Suprapubic skin (tissue), 3 donors: ENCODE measurements around the gene ICAM5.

Experiments
- CTCF ChIP-seq, 2 donors: fragments of 200-600 bp in 1 of 2; fragments of 450-650 bp in 1 of 2; sonication (generic) in 1 of 2; IDR thresholded peaks; one replicate each; pipeline ENCODE4 v1.5.1; 2016 to 2019; ENCODE audit warnings: antibody characterized with exemption in 2 of 2, mild to moderate bottlenecking in 1 of 2, moderate library complexity in 1 of 2
- EP300 ChIP-seq: sonication (generic); formaldehyde crosslinking; IDR thresholded peaks from one replicate; pipeline ENCODE4 v1.6.1; 2017; ENCODE audit warnings: antibody characterized with exemption
- POLR2A ChIP-seq, 2 donors: fragments of 450-650 bp; IDR thresholded peaks; one replicate each; pipeline ENCODE4 v1.6.1; 2017; ENCODE audit warnings: antibody characterized with exemption in 2 of 2, mild to moderate bottlenecking in 2 of 2, moderate library complexity in 2 of 2

- TF ChIP-seq CTCF (IDR thresholded peaks at IDR 0.05) (no peak), POLR2A (IDR thresholded peaks at IDR 0.05) (no peak), EP300 (no peak)
Measured at GRCh38 chr19:10255358-10255757, 34.4 kb upstream of the ICAM5 start.
